Duodenal mucosa (tissue), 2 donors: ENCODE data around the gene CYP26C1.

Experiments used
- H3K27ac ChIP-seq: one replicate; pipeline ENCODE4 v1.7.0; 2013; ENCODE audit warnings: low read depth, low read length
- H3K27me3 ChIP-seq, 2 donors: one replicate each; pipeline ENCODE4 v1.7.0; 2013; ENCODE audit warnings: low read length in 2 of 2, control low read depth in 1 of 2; ENCODE audit not compliant: insufficient read depth in 2 of 2, control insufficient read depth in 1 of 2
- H3K36me3 ChIP-seq, 2 donors: one replicate each; pipeline ENCODE4 v1.7.0; 2013; ENCODE audit warnings: low read length in 2 of 2, control low read depth in 1 of 2; ENCODE audit not compliant: insufficient read depth in 2 of 2, control insufficient read depth in 1 of 2
- H3K4me1 ChIP-seq, 2 donors: one replicate each; pipeline ENCODE4 v1.7.0; 2013; ENCODE audit warnings: low read length in 2 of 2, control low read depth in 1 of 2; ENCODE audit not compliant: insufficient read depth in 2 of 2, control insufficient read depth in 1 of 2
- H3K4me3 ChIP-seq, 2 donors: one replicate each; pipeline ENCODE4 v1.7.0; 2013; ENCODE audit warnings: low read length in 2 of 2, low read depth in 1 of 2
- H3K9ac ChIP-seq, 2 donors: one replicate each; pipeline ENCODE4 v1.7.0; 2013; ENCODE audit warnings: low read length in 2 of 2, low read depth in 1 of 2
- H3K9me3 ChIP-seq, 2 donors: one replicate each; pipeline ENCODE4 v1.7.0; 2013; ENCODE audit warnings: low read length in 2 of 2, control low read depth in 1 of 2; ENCODE audit not compliant: control insufficient read depth in 1 of 2

CYP26C1 gene

DNA sequence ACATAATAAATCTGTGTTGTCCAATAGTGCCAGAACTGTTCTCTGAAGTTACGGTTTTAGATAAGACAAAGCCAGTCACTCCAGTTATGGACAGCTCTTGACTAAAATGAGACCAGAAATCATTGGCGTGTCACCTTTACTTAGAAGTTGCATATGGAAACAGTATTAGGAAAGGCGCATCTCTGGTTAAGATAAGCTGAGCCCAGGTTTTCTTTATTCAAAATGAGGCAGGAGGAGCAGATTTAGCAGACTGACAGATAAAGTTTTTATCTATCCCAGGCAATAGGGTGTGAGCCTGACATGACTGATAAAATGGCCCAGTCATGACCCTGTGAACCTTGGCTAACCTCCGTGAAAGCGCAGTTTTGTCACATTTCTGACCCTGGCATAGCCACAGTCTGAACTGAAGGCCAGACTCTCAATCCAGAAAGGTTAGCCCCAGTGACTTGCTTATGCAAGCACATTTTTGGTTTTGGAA is 17.3 kb downstream of the CYP26C1 start:
- H3K27ac ChIP-seq: no peak overlapping the region
- H3K9me3 ChIP-seq: no peaks in the 10 kb centered on the region
- H3K4me3 ChIP-seq: no peak overlapping the region
- H3K27me3 ChIP-seq: peaks cover 42 to 55% of the 10 kb centered on the region in 2 donors
- H3K36me3 ChIP-seq: no peaks in the 10 kb centered on the region
- peaks cover 7 to 29% of the 10 kb centered on the region in 2 donors for H3K4me1 ChIP-seq
- H3K9ac ChIP-seq: no peak overlapping the region

DNA sequence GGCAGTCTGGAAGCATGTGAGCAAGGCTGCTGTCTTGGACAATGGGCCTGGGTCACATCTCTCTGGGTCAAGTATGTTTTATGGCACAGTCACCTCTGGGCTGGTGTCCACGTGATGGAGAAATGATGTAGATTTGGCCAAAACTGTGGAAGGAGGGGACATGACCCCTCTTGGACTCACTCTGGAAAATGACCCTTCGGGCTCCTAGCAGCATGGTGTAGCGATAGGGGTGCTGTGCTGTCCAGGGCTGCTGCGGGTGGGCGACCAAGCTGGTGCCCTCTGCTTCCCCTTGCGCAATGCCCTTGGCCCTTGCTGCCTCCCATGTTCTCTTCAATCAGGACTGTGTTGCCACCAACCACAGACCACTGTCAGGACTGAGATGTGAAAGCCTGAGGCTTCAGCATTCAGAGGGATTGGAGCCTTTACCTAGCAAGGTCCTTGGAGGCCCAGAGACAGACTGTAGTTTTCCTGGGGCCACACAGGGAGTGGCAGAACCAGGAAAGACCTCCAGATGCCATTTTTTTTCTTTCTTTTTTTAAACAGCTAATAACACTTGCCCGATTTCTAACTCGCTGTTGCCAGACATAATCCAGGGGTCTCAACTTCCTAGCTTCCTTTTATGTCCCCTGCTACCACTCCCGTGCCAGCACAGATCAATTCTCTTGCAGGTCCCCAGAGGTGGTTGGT is 19.2 kb downstream of the CYP26C1 start:
- H3K27ac ChIP-seq: no peak overlapping the region
- no peak overlapping the region for H3K4me3 ChIP-seq
- no peaks in the 10 kb centered on the region for H3K9me3 ChIP-seq
- H3K36me3 ChIP-seq: no peaks in the 10 kb centered on the region
- H3K4me1 ChIP-seq: peaks cover 0 to 10% of the 10 kb centered on the region in 2 donors
- H3K9ac ChIP-seq: no peak overlapping the region
- H3K27me3 ChIP-seq: peaks cover 25 to 38% of the 10 kb centered on the region in 2 donors

DNA sequence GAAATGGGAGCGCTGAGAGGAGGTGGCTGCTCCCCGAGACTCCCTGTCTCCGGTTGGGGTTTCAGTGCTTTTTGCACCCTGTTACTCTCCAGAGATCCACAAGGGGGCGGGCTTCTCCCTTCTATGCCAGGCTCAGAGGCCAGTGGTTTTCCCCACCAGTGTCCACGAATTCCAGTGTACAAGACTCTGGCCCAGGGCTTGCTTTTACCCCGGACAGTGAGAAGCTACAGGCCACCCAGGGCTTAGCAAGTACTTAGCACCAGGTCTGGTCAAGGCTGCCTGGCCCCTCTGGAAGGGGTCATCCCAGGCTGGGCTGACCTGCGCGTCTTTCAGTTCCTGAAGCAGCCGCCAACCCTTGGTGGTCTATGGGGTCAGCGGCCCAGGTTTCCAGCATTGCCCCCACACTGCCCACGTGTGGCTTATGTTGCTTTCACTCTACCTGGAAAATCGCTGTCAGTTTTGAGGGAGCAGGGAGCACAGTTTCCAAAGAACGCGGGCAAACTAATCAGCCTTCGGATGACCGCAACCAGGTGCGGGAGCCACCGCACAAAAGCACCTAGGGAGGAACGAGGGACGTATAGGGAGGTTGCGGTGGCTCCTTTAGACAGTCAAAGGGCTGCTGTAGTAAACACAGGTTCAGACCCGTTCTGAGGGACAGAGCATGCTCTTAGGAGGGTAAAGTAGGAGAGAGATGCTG is 19.9 kb downstream of the CYP26C1 start:
- H3K9me3 ChIP-seq: no peaks in the 10 kb centered on the region
- peaks cover 0 to 4% of the 10 kb centered on the region in 2 donors for H3K4me1 ChIP-seq
- peaks cover 19 to 32% of the 10 kb centered on the region in 2 donors for H3K27me3 ChIP-seq
- H3K4me3 ChIP-seq: no peak overlapping the region
- H3K36me3 ChIP-seq: no peaks in the 10 kb centered on the region
- H3K27ac ChIP-seq: no peak overlapping the region
- H3K9ac ChIP-seq: no peak overlapping the region

DNA sequence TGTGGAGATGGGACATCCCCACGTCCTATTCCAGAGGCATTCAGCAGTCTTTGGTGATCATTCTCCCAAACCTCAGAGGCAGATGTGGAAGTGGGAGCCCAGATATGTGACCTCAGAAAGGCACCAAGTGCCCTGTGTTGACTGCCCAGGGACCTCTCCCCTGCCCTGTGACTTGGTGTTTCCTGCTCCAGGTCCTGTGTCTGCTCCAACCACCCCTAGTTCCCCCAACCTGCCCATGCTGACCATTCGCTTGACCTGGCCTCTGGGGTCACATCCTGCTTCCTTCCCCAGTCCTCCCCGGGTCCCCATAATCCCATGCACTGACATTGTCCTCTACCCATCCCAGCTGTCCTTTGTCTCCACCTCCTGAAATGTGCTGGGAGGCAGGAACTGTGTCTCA is 20.7 kb downstream of the CYP26C1 start:
- no peak overlapping the region for H3K4me3 ChIP-seq
- peaks cover 0 to 4% of the 10 kb centered on the region in 2 donors for H3K4me1 ChIP-seq
- no peak overlapping the region for H3K27ac ChIP-seq
- H3K27me3 ChIP-seq: peaks cover 14 to 23% of the 10 kb centered on the region in 2 donors
- H3K9me3 ChIP-seq: no peaks in the 10 kb centered on the region
- no peaks in the 10 kb centered on the region for H3K36me3 ChIP-seq
- no peak overlapping the region for H3K9ac ChIP-seq

DNA sequence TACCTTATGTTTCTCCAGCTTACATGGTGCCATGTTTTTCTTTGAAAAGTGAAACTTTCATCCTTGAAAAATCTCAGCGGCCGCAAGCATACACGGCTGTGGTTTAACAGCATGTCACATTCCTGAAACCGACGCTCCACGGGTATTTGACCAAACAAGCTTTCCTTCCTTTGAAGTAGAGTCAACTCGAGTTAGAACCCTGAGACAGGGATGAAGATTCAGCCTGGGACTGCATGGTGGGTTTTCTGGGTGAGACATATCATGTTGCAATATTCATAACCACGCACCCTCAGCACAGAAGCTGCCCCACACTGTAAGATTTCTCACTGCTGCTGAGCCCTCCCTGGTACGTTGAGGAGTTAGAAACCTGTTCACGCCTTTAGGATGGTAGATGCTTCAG is 21.2 kb downstream of the CYP26C1 start:
- peaks cover 0 to 4% of the 10 kb centered on the region in 2 donors for H3K4me1 ChIP-seq
- peaks cover 13 to 18% of the 10 kb centered on the region in 2 donors for H3K27me3 ChIP-seq
- no peak overlapping the region for H3K9ac ChIP-seq
- H3K27ac ChIP-seq: no peak overlapping the region
- no peak overlapping the region for H3K4me3 ChIP-seq
- no peaks in the 10 kb centered on the region for H3K9me3 ChIP-seq
- no peaks in the 10 kb centered on the region for H3K36me3 ChIP-seq

DNA sequence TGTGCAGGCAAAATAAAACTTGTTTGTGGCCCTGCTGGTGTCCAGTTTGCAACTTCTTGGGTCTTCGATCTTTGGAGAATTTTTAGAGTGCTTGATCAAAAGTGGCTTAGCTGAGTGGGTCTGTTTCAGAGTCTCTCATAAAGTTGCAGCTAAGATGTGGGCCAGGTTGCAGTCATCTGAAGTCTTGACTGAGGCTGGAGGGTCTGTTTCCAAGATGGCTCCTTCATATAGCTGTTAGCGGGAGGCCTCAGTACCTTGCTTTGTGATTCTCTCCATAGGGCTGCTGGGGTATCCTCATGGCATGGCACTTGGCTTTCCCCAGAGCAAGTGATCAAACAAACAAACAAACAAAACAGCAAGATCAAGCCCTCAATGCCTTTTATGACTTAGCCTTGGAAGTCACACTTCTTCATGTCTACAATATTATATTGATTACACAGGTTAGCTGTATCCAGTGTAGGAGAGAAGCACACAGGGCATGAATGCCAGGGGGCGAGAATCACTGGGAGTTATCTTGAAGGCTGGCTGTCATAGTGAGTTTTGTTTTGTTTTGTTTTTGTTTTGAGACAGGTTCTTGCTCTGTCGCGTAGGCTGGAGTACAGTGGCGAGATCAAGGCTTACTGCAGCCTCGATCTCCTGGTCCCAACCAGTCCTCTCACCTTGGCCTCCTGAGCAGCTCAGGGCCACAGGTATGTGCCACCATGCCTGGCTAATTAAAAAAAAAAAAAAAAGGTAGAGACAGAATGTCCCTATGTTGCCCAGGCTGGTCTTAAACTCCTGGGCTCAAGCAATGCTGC is 23.3 kb downstream of the CYP26C1 start:
- H3K36me3 ChIP-seq: no peaks in the 10 kb centered on the region
- H3K4me3 ChIP-seq: no peak overlapping the region
- peaks cover 0 to 4% of the 10 kb centered on the region in 2 donors for H3K4me1 ChIP-seq
- peaks cover 5 to 7% of the 10 kb centered on the region in 2 donors for H3K27me3 ChIP-seq
- no peaks in the 10 kb centered on the region for H3K9me3 ChIP-seq
- no peak overlapping the region for H3K9ac ChIP-seq
- H3K27ac ChIP-seq: no peak overlapping the region

DNA sequence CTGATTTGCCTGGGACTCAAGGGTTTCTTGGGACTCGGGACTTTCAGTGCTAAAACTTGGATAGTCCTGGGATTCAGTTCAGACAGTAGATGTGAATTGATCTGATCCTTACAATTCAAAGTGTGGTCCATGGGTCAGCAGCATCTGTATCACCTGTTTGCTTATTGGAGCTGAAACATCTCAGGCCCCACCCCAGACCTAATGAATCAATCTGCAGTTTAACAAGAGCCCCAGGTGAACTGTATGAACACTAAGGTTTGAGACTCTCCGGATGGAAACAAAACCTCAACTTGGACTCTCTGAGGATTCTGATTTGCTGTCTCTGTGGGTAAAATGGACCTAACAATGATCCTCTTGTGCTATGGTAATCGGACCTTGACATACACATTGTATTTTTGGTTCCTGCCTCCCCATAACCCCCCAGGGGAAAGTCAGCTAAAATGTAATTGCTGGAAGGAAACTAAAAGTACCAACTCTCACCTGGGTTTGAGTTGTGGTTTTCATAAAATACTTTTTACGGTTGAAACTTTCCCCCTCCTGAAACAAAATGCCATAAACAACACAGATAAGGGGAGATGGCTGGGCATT is 24.8 kb downstream of the CYP26C1 start:
- Histone ChIP-seq H3K4me3 (no peak overlapping the region), H3K36me3 (no peaks in the 10 kb centered on the region), H3K4me1 (no peaks in the 10 kb centered on the region), H3K27me3 (no peaks in the 10 kb centered on the region), H3K9me3 (no peaks in the 10 kb centered on the region), H3K27ac (no peak overlapping the region), H3K9ac (no peak overlapping the region)

DNA sequence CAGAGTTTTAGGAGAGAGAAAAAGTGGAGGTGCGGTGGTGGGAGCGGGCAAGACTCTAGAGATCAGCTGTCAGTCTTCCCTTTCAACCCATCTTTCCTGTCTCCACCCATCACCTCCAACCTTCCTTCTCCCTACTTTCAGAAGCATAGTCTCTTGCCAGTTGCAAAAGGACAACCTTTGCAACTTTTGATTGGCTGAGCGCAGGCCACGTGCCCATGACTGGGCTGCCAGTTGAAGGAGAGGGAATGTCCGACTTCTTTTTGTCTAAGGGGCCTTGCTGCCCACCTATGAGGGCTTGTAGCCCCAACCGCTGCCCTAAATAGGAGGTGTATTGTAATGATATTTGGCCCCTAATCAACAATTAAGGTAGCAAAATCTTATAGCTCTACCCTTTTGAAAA is 25.7 kb downstream of the CYP26C1 start:
- Histone ChIP-seq H3K27ac (no peak overlapping the region), H3K36me3 (no peaks in the 10 kb centered on the region), H3K27me3 (no peaks in the 10 kb centered on the region), H3K4me1 (no peaks in the 10 kb centered on the region), H3K9ac (no peak overlapping the region), H3K4me3 (no peak overlapping the region), H3K9me3 (no peaks in the 10 kb centered on the region)

DNA sequence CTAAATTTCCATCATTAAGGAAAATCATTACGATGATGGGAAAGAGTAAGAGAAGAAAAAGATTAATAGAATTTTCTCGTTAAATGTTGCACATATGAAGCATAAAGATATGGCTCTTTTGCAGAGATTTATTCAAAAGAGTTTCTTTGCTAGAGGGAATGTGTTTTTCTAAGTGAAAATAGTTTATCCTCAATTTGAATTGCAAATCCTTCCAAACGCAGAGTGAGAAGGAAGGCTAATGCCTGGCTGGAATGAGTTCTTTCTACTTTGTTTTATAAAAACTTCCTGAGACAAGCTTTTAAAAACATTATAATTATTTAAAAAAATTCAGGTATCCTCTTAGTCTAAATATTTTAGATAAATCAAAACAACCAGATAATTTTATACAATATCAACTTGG is 27.2 kb downstream of the CYP26C1 start:
- no peak overlapping the region for H3K9ac ChIP-seq
- H3K36me3 ChIP-seq: no peaks in the 10 kb centered on the region
- H3K9me3 ChIP-seq: no peaks in the 10 kb centered on the region
- H3K27ac ChIP-seq: no peak overlapping the region
- no peaks in the 10 kb centered on the region for H3K4me1 ChIP-seq
- no peak overlapping the region for H3K4me3 ChIP-seq
- no peaks in the 10 kb centered on the region for H3K27me3 ChIP-seq

DNA sequence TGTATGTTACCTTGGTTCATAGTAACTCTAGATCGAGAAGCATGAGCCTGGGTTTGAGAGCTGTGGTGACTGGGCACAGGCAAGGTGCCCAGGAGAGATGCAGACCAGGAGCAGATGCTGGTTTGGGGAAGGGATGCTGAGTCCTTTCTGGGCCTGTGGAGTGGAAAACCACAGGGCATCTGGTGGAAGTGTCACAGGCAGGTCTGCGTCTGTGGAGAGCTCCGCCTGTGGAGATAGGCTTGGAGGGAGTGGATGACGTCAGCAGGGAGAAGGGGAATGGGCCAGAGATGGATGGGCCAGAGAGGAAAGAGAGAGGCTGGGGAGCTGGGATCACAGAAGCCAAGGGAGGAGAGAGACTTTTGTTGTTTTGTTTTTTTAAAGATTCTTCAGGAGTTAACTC is 27.9 kb downstream of the CYP26C1 start:
- Histone ChIP-seq H3K27ac (no peak overlapping the region), H3K9me3 (no peaks in the 10 kb centered on the region), H3K27me3 (no peaks in the 10 kb centered on the region), H3K9ac (no peak overlapping the region), H3K4me3 (no peak overlapping the region), H3K4me1 (no peaks in the 10 kb centered on the region), H3K36me3 (no peaks in the 10 kb centered on the region)
